IMR-90 (cell line): ENCODE results near the gene PHACTR2. TPM values are rescaled to one million over a fixed set of nuclear protein-coding genes. Genes with fewer than 3 reads are reported as not detected.

Source experiments
- ATAC-seq: fragments of 200-7000 bp; cut with Tn5 transposase; 2 replicates; pipeline ENCODE4 v1.9.1; 2020; ENCODE audit warnings: low read depth, mild to moderate bottlenecking, moderate library complexity
- BruUV-seq: library from RNA; stranded (reverse); fragments of 400-500 nt; replicated peaks from 2 replicates; lab custom pipeline; 2021; lab: Mats Ljungman, UMichigan
- CTCF ChIA-PET: fragments of 300-600 bp; formaldehyde crosslinking; extraction: SDS; loops from one replicate; lab custom pipeline; 2021; ENCODE audit warnings: antibody characterized with exemption; lab: Yijun Ruan, JAX
- POLR2A ChIA-PET: fragments of 300-600 bp; sonication (Branson Sonifier 250); formaldehyde crosslinking; loops from one replicate; lab custom pipeline; 2022; ENCODE audit warnings: antibody characterized with exemption; ENCODE audit not compliant: unreplicated experiment; lab: Charles Lee
- DNase-seq: peaks from one replicate; pipeline ENCODE4 v3.0.0; 2013
- H2AFZ ChIP-seq: replicated peaks from 2 replicates; pipeline ENCODE3; 2013; ENCODE audit warnings: low read length, mild to moderate bottlenecking; ENCODE audit not compliant: poor library complexity
- H2AK5ac ChIP-seq: 2 replicates; pipeline ENCODE4 v1.6.1; 2013; ENCODE audit warnings: low read depth, low read length, inconsistent platforms
- H2AK9ac ChIP-seq: replicated peaks from 2 replicates; pipeline ENCODE3; 2013; ENCODE audit warnings: mild to moderate bottlenecking, low read depth, low read length, moderate library complexity; ENCODE audit not compliant: poor library complexity
- H2BK120ac ChIP-seq: 2 replicates; pipeline ENCODE4 v1.6.1; 2013; ENCODE audit warnings: low read depth, low read length, inconsistent platforms
- H2BK15ac ChIP-seq: 3 replicates; pipeline ENCODE4 v1.6.1; 2013; ENCODE audit warnings: low read depth, low read length, inconsistent platforms
- H2BK20ac ChIP-seq: 2 replicates; pipeline ENCODE4 v1.6.1; 2013; ENCODE audit warnings: low read depth, mild to moderate bottlenecking, inconsistent platforms, low read length, moderate library complexity
- H2BK5ac ChIP-seq: 2 replicates; pipeline ENCODE4 v1.6.1; 2013; ENCODE audit warnings: mild to moderate bottlenecking, low read depth, low read length, inconsistent platforms; ENCODE audit not compliant: poor library complexity, severe bottlenecking
- H3K14ac ChIP-seq: replicated peaks from 2 replicates; pipeline ENCODE4 v1.6.1; 2013; ENCODE audit warnings: low read depth, low read length, inconsistent platforms
- H3K18ac ChIP-seq: 2 replicates; pipeline ENCODE4 v1.6.1; 2013; ENCODE audit warnings: low read depth, low read length, control low read depth
- H3K23ac ChIP-seq: 2 replicates; pipeline ENCODE4 v1.6.1; 2013; ENCODE audit warnings: low read depth, low read length, inconsistent platforms
- H3K27ac ChIP-seq: 2 replicates; pipeline ENCODE4 v1.5.1; 2013; ENCODE audit warnings: mild to moderate bottlenecking, control low read depth, low read length; ENCODE audit not compliant: insufficient read depth
- H3K27me3 ChIP-seq: 2 replicates; pipeline ENCODE4 v1.6.1; 2013; ENCODE audit warnings: low read length; ENCODE audit not compliant: control insufficient read depth, insufficient read depth
- H3K36me3 ChIP-seq: 2 replicates; pipeline ENCODE4 v1.6.1; 2013; ENCODE audit warnings: low read length, mixed read lengths; ENCODE audit not compliant: control insufficient read depth, insufficient read depth
- H3K4ac ChIP-seq: 2 replicates; pipeline ENCODE4 v1.6.1; 2013; ENCODE audit warnings: low read depth, low read length, inconsistent platforms
- H3K4me1 ChIP-seq: 2 replicates; pipeline ENCODE4 v1.6.1; 2013; ENCODE audit warnings: low read length, mixed read lengths; ENCODE audit not compliant: control insufficient read depth, insufficient read depth
- H3K4me2 ChIP-seq: 2 replicates; pipeline ENCODE4 v1.6.1; 2013; ENCODE audit warnings: low read depth, mild to moderate bottlenecking, control low read depth, low read length, moderate library complexity
- H3K4me3 ChIP-seq: 2 replicates; pipeline ENCODE4 v1.5.1; 2013; ENCODE audit warnings: low read depth, mild to moderate bottlenecking, control low read depth, low read length, moderate library complexity; ENCODE audit not compliant: insufficient read depth
- H3K56ac ChIP-seq: 2 replicates; pipeline ENCODE4 v1.6.1; 2013; ENCODE audit warnings: low read length, inconsistent platforms; ENCODE audit not compliant: insufficient read depth; ENCODE audit errors: extremely low read depth
- H3K79me1 ChIP-seq, 2 experiments: 2 replicates each; pipeline ENCODE4 v1.6.1; 2013; ENCODE audit warnings: low read length in 2 of 2, inconsistent platforms in 1 of 2, low read depth in 1 of 2
- H3K9ac ChIP-seq: 2 replicates; pipeline ENCODE4 v1.6.1; 2013; ENCODE audit warnings: low read depth, low read length, control low read depth
- H3K9me1 ChIP-seq: 2 replicates; pipeline ENCODE4 v1.6.1; 2013; ENCODE audit warnings: low read length, inconsistent platforms; ENCODE audit not compliant: insufficient read depth
- H3K9me3 ChIP-seq: 2 replicates; pipeline ENCODE4 v1.6.1; 2013; ENCODE audit warnings: low read length; ENCODE audit not compliant: control insufficient read depth, insufficient read depth
- H4K20me1 ChIP-seq: 2 replicates; pipeline ENCODE4 v1.6.1; 2013; ENCODE audit warnings: low read length, inconsistent platforms; ENCODE audit not compliant: insufficient read depth
- H4K5ac ChIP-seq: 2 replicates; pipeline ENCODE4 v1.6.1; 2013; ENCODE audit warnings: mild to moderate bottlenecking, low read depth, low read length, control low read depth
- H4K8ac ChIP-seq, 2 experiments: 2 replicates each; pipeline ENCODE4 v1.6.1; 2013; ENCODE audit warnings: low read depth in 2 of 2, low read length in 2 of 2, control low read depth in 1 of 2, inconsistent platforms in 1 of 2
- H4K91ac ChIP-seq: 2 replicates; pipeline ENCODE4 v1.6.1; 2013; ENCODE audit warnings: low read depth, low read length, inconsistent platforms; ENCODE audit not compliant: insufficient read depth
- BHLHE40 ChIP-seq: fragments of 150-350 bp; IDR thresholded peaks from 2 replicates; pipeline ENCODE4 v1.6.1; 2016; ENCODE audit warnings: mild to moderate bottlenecking, low read depth, low read length
- CEBPB ChIP-seq: IDR thresholded peaks from 2 replicates; pipeline ENCODE4 v1.6.1; 2012; ENCODE audit warnings: low read depth, low read length, improper control_type of control experiment
- CHD1 ChIP-seq: IDR thresholded peaks from 2 replicates; pipeline ENCODE4 v1.6.1; 2012; ENCODE audit warnings: low read depth, low read length, improper control_type of control experiment
- ELK1 ChIP-seq: fragments of 150-350 bp; IDR thresholded peaks from 2 replicates; pipeline ENCODE4 v1.6.1; 2016; ENCODE audit warnings: low read depth, mild to moderate bottlenecking, low read length, moderate library complexity, borderline replicate concordance
- FOS ChIP-seq: fragments of 150-350 bp; IDR thresholded peaks from 2 replicates; pipeline ENCODE4 v1.6.1; 2016; ENCODE audit warnings: low read depth, low read length
- MAFK ChIP-seq: IDR thresholded peaks from 2 replicates; pipeline ENCODE4 v1.6.1; 2012; ENCODE audit warnings: low read depth, low read length, improper control_type of control experiment
- MXI1 ChIP-seq: IDR thresholded peaks from 2 replicates; pipeline ENCODE4 v1.6.1; 2012; ENCODE audit warnings: low read depth, mild to moderate bottlenecking, low read length, moderate library complexity, borderline replicate concordance
- NFE2L2 ChIP-seq: fragments of 150-350 bp; IDR thresholded peaks from 2 replicates; pipeline ENCODE4 v1.6.1; 2016; ENCODE audit warnings: low read depth, mild to moderate bottlenecking, low read length
- POLR2A ChIP-seq: IDR thresholded peaks from 2 replicates; pipeline ENCODE4 v1.6.1; 2012; ENCODE audit warnings: mild to moderate bottlenecking, low read depth, low read length
- WGBS, 2 experiments: methylation state at CpG; one replicate each; pipeline versions ENCODE4 v1.1.5 to v1.1.7; 2013; ENCODE audit warnings: missing lambda C conversion rate in 2 of 2; ENCODE audit not compliant: insufficient read length in 1 of 2; ENCODE audit errors: extremely low coverage in 2 of 2; 5-methylcytosine and 5-hydroxymethylcytosine counted together
- dilution Hi-C: fragments of 300-500 bp; cut with HindIII; formaldehyde crosslinking; loops from one replicate; pipeline ENCODE4 v1.14.3; 2018; ENCODE audit warnings: low sequenced_read_pairs; ENCODE audit not compliant: unreplicated experiment
- in situ Hi-C: fragments of 300-500 bp; cut with MboI; formaldehyde crosslinking; loops from 3 replicates; pipeline ENCODE4 v1.14.3; 2019; ENCODE audit warnings: low sequenced_read_pairs, inconsistent platforms, mixed read lengths
- intact Hi-C: fragments of 100-400 bp; cut with micrococcal nuclease; formaldehyde crosslinking; loops from 2 replicates; pipeline ENCODE4 v1.10.0; 2022
- polyA plus RNA-seq, 3 experiments: library from polyadenylated mRNA; depleted of rRNA; stranded (reverse); fragments of >200 nt; gene quantifications; 2 replicates each; pipeline ENCODE4 v1.2.3, GENCODE V29; 2012; ENCODE audit warnings: low replicate concordance in 1 of 3
- total RNA-seq: library from RNA; depleted of rRNA; stranded (reverse); fragments of >200 nt; gene quantifications from 2 replicates; pipeline ENCODE4 v1.2.3, GENCODE V29; 2012

PHACTR2 gene
- total and polyA plus RNA-seq, 2 of the 4 experiments (the other 2 are of a cell fraction): 14.5 to 74.2 TPM

GRCh38 chr6:143732536-143732935, 54.8 kb downstream of the PHACTR2 start:
- Histone ChIP-seq H4K20me1 (no peaks in the 10 kb centered on the region), H4K8ac (no peak overlapping the region), H3K27ac (no peak overlapping the region), H3K56ac (no peak overlapping the region; the same call in 1 of the 2 replicates), H3K27me3 (no peaks in the 10 kb centered on the region), H3K4me3 (no peak overlapping the region), H3K9me1 (peaks cover 4% of the 10 kb centered on the region; the same call in 1 of the 2 replicates), H2BK20ac (no peak overlapping the region), H3K36me3 (no peaks in the 10 kb centered on the region), H2AK5ac (0 out of 2 replicates have a peak overlapping the region, but pooled peaks have one; percentile 50), H2AFZ (no peak overlapping the region), H2AK9ac (no peak overlapping the region), H4K91ac (no peak overlapping the region), H2BK5ac (no peak overlapping the region), H3K4me1 (peaks cover 2% of the 10 kb centered on the region; the same call in 1 of the 2 replicates), H3K18ac (no peak overlapping the region), H3K9ac (no peak overlapping the region), H3K9me3 (no peaks in the 10 kb centered on the region), H3K4me2 (no peak overlapping the region), H3K14ac (no peak overlapping the region), H2BK15ac (no peak overlapping the region), H3K79me1 (peaks cover 15 to 34% of the 10 kb centered on the region in 2 experiments), H2BK120ac (no peak overlapping the region), H4K5ac (no peak overlapping the region), H3K23ac (no peak overlapping the region), H3K4ac (no peak overlapping the region)
- POLR2A ChIA-PET: no interaction called here
- TF ChIP-seq FOS: no peak
- TF ChIP-seq POLR2A: no peak
- TF ChIP-seq MAFK: no peak
- no peak for TF ChIP-seq MXI1
- TF ChIP-seq CHD1: no peak
- TF ChIP-seq NFE2L2: no peak
- no peak for TF ChIP-seq ELK1
- TF ChIP-seq CEBPB: no peak
- no peak for TF ChIP-seq BHLHE40
- dilution Hi-C loops (no loop called here), in situ Hi-C loops (no loop called here), intact Hi-C loops (no loop called here)
- BruUV-seq: no TSS peak
- DNase-seq: no peak
- no peak; the same call in 1 of the 2 replicates for ATAC-seq
- CTCF ChIA-PET: no interaction called here
- WGBS, 2 experiments: no CpG with 5 or more reads among the region's 1 CpG
